Stimulated activated CD4-positive, alpha-beta T cell treated with anti-CD3 and anti-CD28 coated beads, Interleukin-12 subunit alpha, Interleukin-12 subunit beta, amount 100 ng/mL, for 48 hours (primary cell): ENCODE results near the gene UBE2F.
A peak's percentile ranks its signal among the peaks of the same experiment; 100 is the strongest.
"Not testable (repeated sequence)": the region's sequence is repeated elsewhere in the genome, so short reads cannot be mapped to it uniquely, and the experiment has no call there.

ENCODE experiments used
- DNase-seq, 3 donors: peaks; one replicate each; pipeline ENCODE4 v3.0.0-alpha.2; 2020; ENCODE audit warnings: low read depth in 2 of 3, low spot score in 1 of 3

Gene UBE2F

GRCh38 chr2:237978058-237978712 is 11.4 kb downstream of the UBE2F start:
- DNase-seq: no peak

GRCh38 chr2:237979331-237979730 is 12.5 kb downstream of the UBE2F start:
- DNase-seq: no peak

- DNase-seq: no peak
These were observed 13.3 kb downstream of the UBE2F start for GRCh38 chr2:237980087-237980486.

GRCh38 chr2:237980751-237981150 is 13.9 kb downstream of the UBE2F start:
- DNase-seq: peak in 1 of 3 donors; percentile 21

GRCh38 chr2:237981621-237982020 is 14.8 kb downstream of the UBE2F start:
- DNase-seq: not testable (repeated sequence)

- no peak for DNase-seq
These were observed 15.4 kb downstream of the UBE2F start for GRCh38 chr2:237982039-237982725.

- no peak for DNase-seq
These were observed 17.1 kb downstream of the UBE2F start for GRCh38 chr2:237983922-237984321.

GRCh38 chr2:237987268-237987667 is 20.5 kb downstream of the UBE2F start:
- no peak for DNase-seq

GRCh38 chr2:237993701-237994100 is 26.9 kb downstream of the UBE2F start:
- no peak for DNase-seq

- DNase-seq: no peak
These were observed 28.2 kb downstream of the UBE2F start for GRCh38 chr2:237995036-237995435.

GRCh38 chr2:237996021-237996593 is 29.3 kb downstream of the UBE2F start:
- no peak for DNase-seq

- no peak for DNase-seq
These were observed 30.7 kb downstream of the UBE2F start for GRCh38 chr2:237997521-237997920.

GRCh38 chr2:237998530-237998929 is 31.7 kb downstream of the UBE2F start:
- DNase-seq: peak in 2 of 3 donors; percentile 12 to 30

GRCh38 chr2:238003234-238004031 is 36.6 kb downstream of the UBE2F start:
- DNase-seq: no peak

- DNase-seq: no peak
These were observed 37.4 kb downstream of the UBE2F start for GRCh38 chr2:238004077-238004830.

GRCh38 chr2:238005528-238005927 is 38.7 kb downstream of the UBE2F start:
- no peak for DNase-seq

GRCh38 chr2:238006510-238006909 is 39.7 kb downstream of the UBE2F start:
- no peak for DNase-seq

- no peak for DNase-seq
These were observed 41.1 kb downstream of the UBE2F start for GRCh38 chr2:238007924-238008323.

- DNase-seq: no peak
These were observed 42.7 kb downstream of the UBE2F start for GRCh38 chr2:238009563-238009962.

GRCh38 chr2:238010572-238010971 is 43.8 kb downstream of the UBE2F start:
- DNase-seq: no peak

- DNase-seq: no peak
These were observed 47.0 kb downstream of the UBE2F start for GRCh38 chr2:238013806-238014205.
